NCI-H82 treated with DMSO at 0.1 percent for 48 hours (cell line): ENCODE measurements around the gene PTER.

Experiments used
- DNase-seq: peaks from one replicate; lab custom pipeline; 2025; ENCODE audit not compliant: unreplicated experiment; lab: John Stamatoyannopoulos, UW

The PTER gene

GRCh38 chr10:16436758-16437539 is at the start of gene PTER:
Gene PTER (plus strand): TSS chr10:16437010. CDS start chr10:16484385, 47,375 bp downstream.
- peak; percentile 92 for DNase-seq

- no peak for DNase-seq
Measured at GRCh38 chr10:16392531-16393069, 44.2 kb upstream of the PTER start.

- DNase-seq, result no peak
Measured at GRCh38 chr10:16393271-16393858, 43.4 kb upstream of the PTER start.

GRCh38 chr10:16401416-16401815 is 35.4 kb upstream of the PTER start:
- DNase-seq, result no peak

GRCh38 chr10:16408379-16408778 is 28.4 kb upstream of the PTER start:
- no peak for DNase-seq

- no peak for DNase-seq
Measured at GRCh38 chr10:16417341-16417740, 19.5 kb upstream of the PTER start.

- DNase-seq, result no peak
Measured at GRCh38 chr10:16423599-16423998, 13.2 kb upstream of the PTER start.

- no peak for DNase-seq
Measured at GRCh38 chr10:16425449-16425848, 11.4 kb upstream of the PTER start.

GRCh38 chr10:16429539-16429938 is 7.3 kb upstream of the PTER start:
- no peak for DNase-seq

- no peak for DNase-seq
Measured at GRCh38 chr10:16436367-16436757, 448 bp upstream of the PTER start.

GRCh38 chr10:16437540-16437894 is 707 bp downstream of the PTER start:
- DNase-seq, result no peak

- no peak for DNase-seq
Measured at GRCh38 chr10:16439295-16439694, 2.5 kb downstream of the PTER start.

- DNase-seq, result no peak
Measured at GRCh38 chr10:16440396-16441133, 3.8 kb downstream of the PTER start.

- no peak for DNase-seq
Measured at GRCh38 chr10:16441173-16441840, 4.5 kb downstream of the PTER start.

- no peak for DNase-seq
Measured at GRCh38 chr10:16442914-16443313, 6.1 kb downstream of the PTER start.

GRCh38 chr10:16445770-16446469 is 9.1 kb downstream of the PTER start:
- no peak for DNase-seq

- peak; percentile 17 for DNase-seq
Measured at GRCh38 chr10:16449454-16449853, 12.6 kb downstream of the PTER start.

- peak; percentile 76 for DNase-seq
Measured at GRCh38 chr10:16458166-16458955, 21.6 kb downstream of the PTER start.

- no peak for DNase-seq
Measured at GRCh38 chr10:16459423-16459939, 22.7 kb downstream of the PTER start.

- DNase-seq, result peak; percentile 71
Measured at GRCh38 chr10:16466001-16466400, 29.2 kb downstream of the PTER start.
